OCI-LY1 (cell line): ENCODE results near the gene TERB2.
"Not testable (repeated sequence)": the region's sequence is repeated elsewhere in the genome, so short reads cannot be mapped to it uniquely, and the experiment has no call there.

Source experiments
- H2AFZ ChIP-seq: fragments of 200-600 bp; sonication (generic), shearing (Covaris generic); 2 replicates; pipeline ENCODE4 v1.6.0; 2014; ENCODE audit warnings: antibody characterized with exemption, mild to moderate bottlenecking, low read length
- H3F3A ChIP-seq: fragments of 200-600 bp; sonication (generic), shearing (Covaris generic); 2 replicates; pipeline ENCODE4 v1.6.0; 2014; ENCODE audit warnings: mild to moderate bottlenecking, antibody characterized with exemption, low read length, moderate library complexity; ENCODE audit not compliant: insufficient read depth
- H3K27ac ChIP-seq: fragments of 200-600 bp; sonication (generic); 2 replicates; pipeline ENCODE4 v1.5.1; 2014; ENCODE audit warnings: low read length, mixed run types, mild to moderate bottlenecking, low read depth; ENCODE audit not compliant: poor library complexity, severe bottlenecking
- H3K27me3 ChIP-seq: fragments of 200-600 bp; sonication (generic); 2 replicates; pipeline ENCODE4 v1.6.0; 2014; ENCODE audit warnings: antibody characterized with exemption, mild to moderate bottlenecking, low read length, moderate library complexity; ENCODE audit not compliant: insufficient read depth
- H3K36me3 ChIP-seq: fragments of 200-600 bp; sonication (generic); 2 replicates; pipeline ENCODE4 v1.6.1; 2014; ENCODE audit warnings: mild to moderate bottlenecking, antibody characterized with exemption, low read length, moderate library complexity, mixed read lengths; ENCODE audit not compliant: insufficient read depth
- H3K4me1 ChIP-seq: fragments of 200-600 bp; sonication (generic); 2 replicates; pipeline ENCODE4 v1.5.1; 2014; ENCODE audit warnings: mild to moderate bottlenecking, low read length, moderate library complexity; ENCODE audit not compliant: insufficient read depth, severe bottlenecking
- H3K4me2 ChIP-seq: fragments of 200-600 bp; sonication (generic), shearing (Covaris generic); 2 replicates; pipeline ENCODE4 v1.6.1; 2014; ENCODE audit warnings: low read length
- H3K4me3 ChIP-seq: fragments of 200-600 bp; sonication (generic); 2 replicates; pipeline ENCODE4 v1.5.1; 2014; ENCODE audit warnings: low read length, low read depth, mild to moderate bottlenecking, mixed read lengths; ENCODE audit not compliant: poor library complexity, severe bottlenecking
- H3K79me2 ChIP-seq: fragments of 200-600 bp; shearing (Covaris generic); 2 replicates; pipeline ENCODE4 v1.6.1; 2016; ENCODE audit warnings: mixed run types, low read length, mixed read lengths; ENCODE audit not compliant: insufficient read depth
- H3K9ac ChIP-seq: fragments of 200-600 bp; sonication (generic), shearing (Covaris generic); 2 replicates; pipeline ENCODE4 v1.6.1; 2014; ENCODE audit warnings: mild to moderate bottlenecking, low read length, mixed read lengths
- H3K9me2 ChIP-seq: fragments of 200-600 bp; sonication (generic), shearing (Covaris generic); 2 replicates; pipeline ENCODE4 v1.6.1; 2014; ENCODE audit warnings: low read depth, mild to moderate bottlenecking, low read length, mixed read lengths
- H3K9me3 ChIP-seq: fragments of 200-600 bp; shearing (Covaris generic); 2 replicates; pipeline ENCODE4 v1.6.1; 2014; ENCODE audit warnings: low read length, mixed read lengths
- H4K20me1 ChIP-seq: fragments of 200-600 bp; sonication (generic), shearing (Covaris generic); 2 replicates; pipeline ENCODE4 v1.6.0; 2016; ENCODE audit warnings: mild to moderate bottlenecking, low read length; ENCODE audit not compliant: insufficient read depth
- CTCF ChIP-seq: fragments of 200-600 bp; sonication (generic), shearing (Covaris generic); IDR thresholded peaks from 2 replicates; pipeline ENCODE4 v1.5.1; 2017; ENCODE audit warnings: mild to moderate bottlenecking, antibody characterized with exemption, low read length, moderate library complexity, mixed read lengths
- EZH2 ChIP-seq: fragments of 200-600 bp; sonication (generic), shearing (Covaris generic); IDR thresholded peaks from 2 replicates; pipeline ENCODE4 v1.8.0; 2017; ENCODE audit warnings: borderline replicate concordance, mixed run types, mild to moderate bottlenecking, antibody characterized with exemption, low read length, moderate library complexity, mixed read lengths

The TERB2 gene

GRCh38 chr15:44956388-44956787 is at the start of gene TERB2:
Gene TERB2, plus strand, starts transcription at chr15:44956687. Its CDS starts 32 bp downstream, at chr15:44956719.
- no peak within 1 kb of the TSS for H3K4me2 ChIP-seq
- H3K27me3 ChIP-seq: no peaks in the 10 kb centered on the region
- no peak within 1 kb of the TSS for H3K27ac ChIP-seq
- H3K4me1 ChIP-seq: no peaks in the 10 kb centered on the region
- H3K4me3 ChIP-seq: no peak within 1 kb of the TSS
- H3F3A ChIP-seq: no peaks in the 10 kb centered on the region
- H3K9me2 ChIP-seq: no peaks in the 10 kb centered on the region
- no peak for TF ChIP-seq EZH2
- TF ChIP-seq CTCF: no peak
- H4K20me1 ChIP-seq: no peaks in the 10 kb centered on the region
- H2AFZ ChIP-seq: no peak within 1 kb of the TSS
- no peaks in the 10 kb centered on the region for H3K36me3 ChIP-seq
- H3K9me3 ChIP-seq: no peaks in the 10 kb centered on the region
- H3K79me2 ChIP-seq: no peaks in the 10 kb centered on the region
- no peak within 1 kb of the TSS for H3K9ac ChIP-seq

- TF ChIP-seq EZH2: no peak
- Histone ChIP-seq H2AFZ (no peak overlapping the region), H4K20me1 (no peaks in the 10 kb centered on the region), H3K9me2 (no peaks in the 10 kb centered on the region), H3K4me3 (no peak overlapping the region), H3K27me3 (no peaks in the 10 kb centered on the region), H3K36me3 (no peaks in the 10 kb centered on the region), H3K4me1 (no peaks in the 10 kb centered on the region), H3F3A (no peaks in the 10 kb centered on the region), H3K4me2 (no peak overlapping the region), H3K79me2 (no peaks in the 10 kb centered on the region), H3K9me3 (no peaks in the 10 kb centered on the region), H3K9ac (no peak overlapping the region), H3K27ac (no peak overlapping the region)
These were observed 47.1 kb upstream of the TERB2 start for GRCh38 chr15:44909423-44909822.

GRCh38 chr15:44910981-44911625 is 45.4 kb upstream of the TERB2 start:
- H3K79me2 ChIP-seq: no peaks in the 10 kb centered on the region
- TF ChIP-seq EZH2 (no peak), CTCF (no peak)
- no peaks in the 10 kb centered on the region for H3K27me3 ChIP-seq
- H3K4me1 ChIP-seq: no peaks in the 10 kb centered on the region
- no peaks in the 10 kb centered on the region for H3F3A ChIP-seq
- H3K4me2 ChIP-seq: no peak overlapping the region
- no peaks in the 10 kb centered on the region for H3K9me3 ChIP-seq
- H3K36me3 ChIP-seq: no peaks in the 10 kb centered on the region
- H3K4me3 ChIP-seq: no peak overlapping the region
- no peaks in the 10 kb centered on the region for H3K9me2 ChIP-seq
- no peak overlapping the region for H2AFZ ChIP-seq
- H4K20me1 ChIP-seq: no peaks in the 10 kb centered on the region
- H3K9ac ChIP-seq: no peak overlapping the region
- no peak overlapping the region for H3K27ac ChIP-seq

- not testable (repeated sequence) for H3F3A ChIP-seq, H3K79me2 ChIP-seq, H3K9ac ChIP-seq, H2AFZ ChIP-seq, H3K27ac ChIP-seq, H4K20me1 ChIP-seq, H3K4me1 ChIP-seq, H3K9me3 ChIP-seq, H3K36me3 ChIP-seq, H3K4me3 ChIP-seq, H3K4me2 ChIP-seq, H3K27me3 ChIP-seq, H3K9me2 ChIP-seq
These were observed 44.3 kb upstream of the TERB2 start for GRCh38 chr15:44912186-44912585.

GRCh38 chr15:44912974-44913448 is 43.5 kb upstream of the TERB2 start:
- H3K79me2 ChIP-seq, H2AFZ ChIP-seq, H3F3A ChIP-seq, H3K4me3 ChIP-seq, H3K9ac ChIP-seq, H4K20me1 ChIP-seq, H3K27ac ChIP-seq, H3K4me2 ChIP-seq, H3K27me3 ChIP-seq, H3K4me1 ChIP-seq, H3K36me3 ChIP-seq, H3K9me3 ChIP-seq, H3K9me2 ChIP-seq: not testable (repeated sequence)
